OCI-LY7 (cell line): ENCODE results near the gene SALL1. TPM values are rescaled to one million over a fixed set of nuclear protein-coding genes. Genes with fewer than 3 reads are reported as not detected.

Experiments
- BruUV-seq: library from RNA; stranded (reverse); fragments of 400-500 nt; replicated peaks from 2 replicates; lab custom pipeline; 2021; lab: Mats Ljungman, UMichigan
- CTCF ChIA-PET: fragments of 300-600 bp; sonication (Branson Sonifier 250); formaldehyde crosslinking; loops from one replicate; lab custom pipeline; 2022; ENCODE audit warnings: antibody characterized with exemption; ENCODE audit not compliant: unreplicated experiment; lab: Charles Lee
- POLR2A ChIA-PET: fragments of 300-600 bp; sonication (Branson Sonifier 250); formaldehyde crosslinking; loops from one replicate; lab custom pipeline; 2022; ENCODE audit warnings: antibody characterized with exemption; lab: Charles Lee
- DNase-seq: peaks from one replicate; pipeline ENCODE4 v3.0.0-alpha.2; 2015; ENCODE audit warnings: low spot score
- H2AFZ ChIP-seq: fragments of 200-600 bp; sonication (generic), shearing (Covaris generic); 2 replicates; pipeline ENCODE4 v1.6.1; 2014; ENCODE audit warnings: mild to moderate bottlenecking, antibody characterized with exemption, low read length, moderate library complexity
- H3K27ac ChIP-seq: fragments of 200-600 bp; sonication (generic); 2 replicates; pipeline ENCODE4 v1.5.1; 2014; ENCODE audit warnings: mixed run types, low read depth, mild to moderate bottlenecking, moderate library complexity, low read length, inconsistent platforms; ENCODE audit not compliant: poor library complexity, severe bottlenecking
- H3K36me3 ChIP-seq: fragments of 200-600 bp; sonication (generic); 2 replicates; pipeline ENCODE4 v1.6.1; 2014; ENCODE audit warnings: mild to moderate bottlenecking, antibody characterized with exemption, low read length, moderate library complexity, mixed read lengths; ENCODE audit not compliant: insufficient read depth
- H3K4me1 ChIP-seq: fragments of 200-600 bp; sonication (generic); 2 replicates; pipeline ENCODE4 v1.5.1; 2014; ENCODE audit warnings: mild to moderate bottlenecking, low read length; ENCODE audit not compliant: insufficient read depth, poor library complexity, severe bottlenecking
- H3K4me2 ChIP-seq: fragments of 200-600 bp; sonication (generic); 2 replicates; pipeline ENCODE4 v1.6.1; 2014; ENCODE audit warnings: mild to moderate bottlenecking, low read length
- H3K4me3 ChIP-seq: fragments of 200-600 bp; sonication (generic); 2 replicates; pipeline ENCODE4 v1.5.1; 2014; ENCODE audit warnings: mild to moderate bottlenecking, low read depth, low read length; ENCODE audit not compliant: poor library complexity, severe bottlenecking
- H3K79me2 ChIP-seq: fragments of 200-600 bp; sonication (generic); 2 replicates; pipeline ENCODE4 v1.6.1; 2016; ENCODE audit warnings: low read depth, mild to moderate bottlenecking, low read length, moderate library complexity, mixed read lengths; ENCODE audit not compliant: insufficient read depth
- H3K9me2 ChIP-seq: fragments of 200-600 bp; sonication (generic); 2 replicates; pipeline ENCODE4 v1.6.1; 2016; ENCODE audit warnings: mild to moderate bottlenecking, low read length, mixed read lengths; ENCODE audit not compliant: insufficient read depth
- H3K9me3 ChIP-seq: fragments of 200-600 bp; sonication (generic); 2 replicates; pipeline ENCODE4 v1.6.1; 2014; ENCODE audit warnings: mild to moderate bottlenecking, mixed run types, low read length, mixed read lengths
- H4K20me1 ChIP-seq: fragments of 200-600 bp; sonication (generic); 2 replicates; pipeline ENCODE4 v1.6.1; 2014; ENCODE audit warnings: mild to moderate bottlenecking, antibody characterized with exemption, low read length, moderate library complexity, mixed read lengths; ENCODE audit not compliant: insufficient read depth
- CTCF ChIP-seq: fragments of 200-600 bp; sonication (generic); conservative IDR thresholded peaks from 2 replicates; pipeline ENCODE4 v1.5.1; 2014; ENCODE audit warnings: mild to moderate bottlenecking, antibody characterized with exemption, low read length, moderate library complexity, mixed read lengths
- EZH2phosphoT487 ChIP-seq: fragments of 200-600 bp; sonication (generic); IDR thresholded peaks from 2 replicates; pipeline ENCODE4 v1.6.1; 2018; ENCODE audit warnings: low read depth, borderline replicate concordance, mild to moderate bottlenecking, mixed run types, antibody characterized with exemption, low read length, moderate library complexity, mixed read lengths
- intact Hi-C: fragments of 100-400 bp; cut with micrococcal nuclease; formaldehyde crosslinking; loops from one replicate; pipeline ENCODE4 v1.10.0; 2022; ENCODE audit not compliant: unreplicated experiment
- total RNA-seq, 2 experiments: library from RNA; depleted of rRNA in 1 of 2; stranded (reverse); fragments of >200 nt in 1 of 2; shearing (Covaris generic) in 1 of 2; gene quantifications; 2 replicates each; pipeline ENCODE4 v1.2.3, GENCODE V29; 2014 to 2022

The SALL1 gene
- total RNA-seq, 2 experiments from 2014 or later, result not detected

GRCh38 chr16:51163894-51164566 lies 13.0 kb upstream of the SALL1 start:
- Histone ChIP-seq H3K9me3 (no peaks in the 10 kb centered on the region), H3K4me3 (no peak overlapping the region), H3K4me2 (no peak overlapping the region), H3K36me3 (no peaks in the 10 kb centered on the region), H4K20me1 (no peaks in the 10 kb centered on the region), H3K9me2 (no peaks in the 10 kb centered on the region), H3K79me2 (no peaks in the 10 kb centered on the region), H2AFZ (no peak overlapping the region), H3K27ac (no peak overlapping the region), H3K4me1 (no peaks in the 10 kb centered on the region)
- POLR2A ChIA-PET, result no interaction called here
- no peak for DNase-seq
- BruUV-seq, result no TSS peak
- no peak for TF ChIP-seq CTCF
- TF ChIP-seq EZH2phosphoT487, result no peak
- intact Hi-C loops, result no loop called here
- CTCF ChIA-PET, result no interaction called here

- H3K9me3 ChIP-seq, result no peaks in the 10 kb centered on the region
- no TSS peak for BruUV-seq
- ChIA-PET CTCF (no interaction called here), POLR2A (no interaction called here)
- no peaks in the 10 kb centered on the region for H3K36me3 ChIP-seq
- no peaks in the 10 kb centered on the region for H4K20me1 ChIP-seq
- H3K4me2 ChIP-seq, result no peak overlapping the region
- no peak overlapping the region for H3K27ac ChIP-seq
- intact Hi-C loops, result no loop called here
- no peaks in the 10 kb centered on the region for H3K9me2 ChIP-seq
- no peaks in the 10 kb centered on the region for H3K79me2 ChIP-seq
- no peak overlapping the region for H3K4me3 ChIP-seq
- no peak for DNase-seq
- H2AFZ ChIP-seq, result no peak overlapping the region
- no peaks in the 10 kb centered on the region for H3K4me1 ChIP-seq
- TF ChIP-seq CTCF (no peak), EZH2phosphoT487 (no peak)
Observed at GRCh38 chr16:51163366-51163765, 12.3 kb upstream of the SALL1 start.

- no peak overlapping the region for H3K27ac ChIP-seq
- no peaks in the 10 kb centered on the region for H3K9me3 ChIP-seq
- H4K20me1 ChIP-seq, result no peaks in the 10 kb centered on the region
- POLR2A ChIA-PET, result no interaction called here
- H3K36me3 ChIP-seq, result no peaks in the 10 kb centered on the region
- no peaks in the 10 kb centered on the region for H3K9me2 ChIP-seq
- no peaks in the 10 kb centered on the region for H3K4me1 ChIP-seq
- no peak overlapping the region for H2AFZ ChIP-seq
- H3K79me2 ChIP-seq, result no peaks in the 10 kb centered on the region
- intact Hi-C loops, result no loop called here
- BruUV-seq, result no TSS peak
- H3K4me2 ChIP-seq, result no peak overlapping the region
- DNase-seq, result no peak
- CTCF ChIA-PET, result no interaction called here
- no peak for TF ChIP-seq CTCF
- H3K4me3 ChIP-seq, result no peak overlapping the region
Observed at GRCh38 chr16:51161440-51162195, 10.5 kb upstream of the SALL1 start.
